Stimulated activated CD4-positive, alpha-beta T cell treated with anti-CD3 and anti-CD28 coated beads, Interleukin-1b, Interleukin-23, amount 100 ng/mL, for 48 hours (primary cell): ENCODE results near the gene C2CD4D.
"Not testable (repeated sequence)": the region's sequence is repeated elsewhere in the genome, so short reads cannot be mapped to it uniquely, and the experiment has no call there.

Experiments used
- DNase-seq: peaks from one replicate; pipeline ENCODE4 v3.0.0-alpha.2; 2020

Gene C2CD4D

DNA sequence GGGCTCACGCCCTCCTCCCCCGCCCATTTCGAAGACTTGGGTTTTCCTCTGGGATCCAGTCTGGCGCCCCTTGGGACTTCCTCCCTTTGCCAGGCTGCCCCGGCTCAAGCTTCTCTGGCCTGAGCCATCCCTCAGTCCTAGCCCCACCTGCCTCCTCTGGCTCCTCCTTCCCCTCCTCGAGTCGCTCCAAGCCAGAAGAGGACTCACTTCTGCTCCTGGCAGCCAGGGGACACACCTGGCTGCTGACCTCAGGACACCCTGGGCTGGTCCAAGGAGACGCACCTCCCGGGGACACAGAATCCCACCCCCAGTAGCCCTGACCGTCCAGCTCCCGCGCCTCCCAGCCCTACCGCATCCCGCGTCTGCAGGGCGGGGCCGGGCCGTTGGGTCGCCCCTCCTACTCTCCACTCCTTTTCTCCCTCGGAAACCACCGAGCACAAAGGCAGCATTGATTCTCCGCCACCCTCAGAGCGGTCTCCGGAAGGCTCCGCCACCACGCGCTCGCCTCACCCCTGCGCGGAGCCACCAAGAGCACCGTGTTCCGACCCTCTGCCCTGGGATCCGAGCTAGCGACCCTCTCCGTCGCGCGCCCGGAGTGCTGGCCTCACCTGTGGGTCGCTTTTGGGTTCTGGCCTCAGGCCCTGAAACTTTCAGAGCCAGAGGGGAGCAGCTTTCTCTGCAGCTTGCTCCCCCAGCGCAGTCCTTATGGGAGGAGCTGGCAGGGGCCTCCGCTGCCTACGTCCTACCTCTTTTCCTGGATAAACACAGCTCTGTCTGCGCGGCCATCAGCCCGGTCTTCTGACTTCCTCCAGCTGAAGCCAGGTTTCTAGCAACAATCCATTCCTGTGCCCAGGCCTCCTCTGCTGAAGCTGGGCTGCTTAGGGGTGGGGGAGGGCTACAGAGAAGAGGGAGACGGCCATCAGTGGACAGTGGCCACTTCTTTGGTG is at the start of gene C2CD4D:
Gene C2CD4D (minus strand): TSS at position 364 of the 947 bp plus-strand sequence. CDS start 831 bp downstream, outside the sequence.
- peak; percentile 72 for DNase-seq

GRCh38 chr1:151888972-151889570 is 49.5 kb upstream of the C2CD4D start:
- no peak for DNase-seq

DNA sequence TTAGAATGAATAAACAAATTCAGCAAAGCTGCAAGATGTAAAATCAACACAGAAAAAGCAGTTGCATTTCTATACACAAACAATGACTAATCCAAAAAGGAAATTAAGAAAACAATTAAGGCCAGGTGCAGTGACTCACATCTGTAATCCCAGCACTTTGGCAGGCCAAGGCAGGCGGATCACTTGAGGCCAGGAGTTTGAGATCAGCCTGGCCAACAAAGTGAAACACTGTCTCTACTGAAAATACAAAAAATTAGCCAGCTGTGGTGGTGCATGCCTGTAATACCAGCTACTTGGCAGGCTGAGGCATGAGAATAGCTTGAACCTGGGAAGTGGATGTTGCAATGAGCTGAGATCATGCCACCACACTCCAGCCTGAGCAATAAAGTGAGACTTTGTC is 47.4 kb upstream of the C2CD4D start:
- DNase-seq, result no peak

DNA sequence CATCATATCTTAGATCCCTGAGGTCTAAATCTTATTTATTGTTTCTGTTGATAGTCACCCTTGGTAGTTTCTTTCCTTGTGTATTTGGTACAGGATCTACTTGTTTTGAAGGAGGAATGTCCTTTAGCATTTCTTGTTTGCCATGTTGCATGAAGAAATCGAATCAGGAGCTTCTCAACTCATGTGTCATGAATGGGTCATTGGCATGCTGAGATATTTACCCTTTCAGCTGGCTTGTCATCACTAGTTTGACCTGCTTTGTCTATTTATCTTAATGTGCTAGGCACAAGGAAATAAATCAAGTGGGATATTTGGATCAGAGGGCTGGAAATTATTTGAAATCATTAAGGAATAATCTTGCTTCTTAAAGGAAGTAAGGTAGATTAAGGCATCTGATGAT is 45.9 kb upstream of the C2CD4D start:
- no peak for DNase-seq

DNA sequence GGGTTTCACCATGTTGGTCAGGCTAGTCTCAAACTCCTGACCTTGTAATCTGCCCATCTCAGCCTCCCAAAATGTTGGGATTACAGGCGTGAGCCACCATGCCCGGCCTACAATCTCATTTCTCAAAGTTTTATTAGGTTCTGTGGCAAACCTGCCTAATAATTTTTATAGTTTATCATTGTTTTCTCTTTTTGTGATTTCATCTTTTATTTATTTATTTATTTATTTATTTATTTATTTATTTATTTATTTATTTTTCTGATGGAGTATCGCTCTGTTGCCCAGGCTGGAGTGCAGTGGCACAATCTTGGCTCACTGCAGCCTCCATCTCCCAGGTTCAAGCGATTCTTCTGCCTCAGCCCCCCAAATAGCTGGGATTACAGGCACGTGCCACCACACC is 45.3 kb upstream of the C2CD4D start:
- not testable (repeated sequence) for DNase-seq

DNA sequence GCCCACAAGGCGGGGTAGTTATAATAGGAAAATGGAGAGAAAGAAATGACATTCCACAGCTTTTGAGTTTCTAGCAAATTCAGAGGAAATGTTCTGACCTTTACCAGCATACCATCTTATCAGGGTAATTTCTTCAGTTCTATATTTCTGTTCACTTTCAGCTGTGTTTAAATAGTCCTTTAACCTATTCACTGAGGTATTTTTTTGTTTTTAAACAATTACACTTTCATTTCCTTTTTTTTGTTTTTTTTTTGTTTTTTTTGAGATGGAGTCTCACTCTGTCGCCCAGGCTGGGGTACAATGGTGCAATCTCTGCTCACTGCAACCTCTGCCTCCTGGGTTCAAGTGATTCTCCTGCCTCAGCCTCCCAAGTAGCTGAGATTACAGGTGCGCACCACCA is 44.8 kb upstream of the C2CD4D start:
- not testable (repeated sequence) for DNase-seq

GRCh38 chr1:151883898-151884297 is 44.3 kb upstream of the C2CD4D start:
- DNase-seq, result not testable (repeated sequence)

DNA sequence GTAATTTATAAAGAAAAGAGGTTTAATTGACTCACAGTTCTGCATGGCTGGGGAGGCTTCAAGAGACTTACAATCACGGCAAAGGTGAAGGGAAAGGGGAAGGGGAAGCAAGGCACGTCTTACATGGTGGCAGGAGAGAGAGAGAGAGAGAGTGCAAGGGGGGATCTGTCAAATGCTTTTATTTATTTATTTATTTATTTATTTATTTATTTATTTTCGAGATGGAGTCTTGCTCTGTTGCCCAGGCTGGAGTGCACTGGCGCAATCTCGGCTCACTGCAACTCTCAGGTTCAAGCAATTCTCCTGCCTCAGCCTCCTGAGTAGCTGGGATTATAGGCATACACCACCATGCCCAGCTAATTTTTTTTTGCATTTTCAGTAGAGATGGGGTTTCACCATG is 43.3 kb upstream of the C2CD4D start:
- DNase-seq, result not testable (repeated sequence)

GRCh38 chr1:151882466-151882865 is 42.8 kb upstream of the C2CD4D start:
- DNase-seq, result no peak

DNA sequence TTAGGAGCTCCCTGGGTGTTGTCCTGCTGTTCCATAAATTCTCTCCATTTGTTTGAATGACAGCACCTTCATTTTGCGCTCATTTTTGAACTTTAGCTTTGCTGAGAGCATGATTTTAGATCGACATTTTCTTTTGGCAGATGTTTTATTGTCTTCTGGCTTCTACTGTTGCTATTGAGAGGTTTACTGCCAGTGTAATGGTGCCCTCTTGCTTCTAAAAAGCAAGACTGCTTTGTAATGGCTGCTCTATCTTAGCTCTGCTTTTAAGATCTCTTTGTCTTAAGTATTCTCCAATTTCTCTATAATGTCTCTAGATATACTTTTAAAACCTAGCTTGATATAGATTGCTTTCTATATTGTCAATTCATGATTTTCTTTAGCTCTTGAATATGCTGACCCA is 41.9 kb upstream of the C2CD4D start:
- no peak for DNase-seq

- DNase-seq, result no peak
Measured at GRCh38 chr1:151875419-151876097, 35.9 kb upstream of the C2CD4D start.

GRCh38 chr1:151872776-151873175 is 33.2 kb upstream of the C2CD4D start:
- not testable (repeated sequence) for DNase-seq

DNA sequence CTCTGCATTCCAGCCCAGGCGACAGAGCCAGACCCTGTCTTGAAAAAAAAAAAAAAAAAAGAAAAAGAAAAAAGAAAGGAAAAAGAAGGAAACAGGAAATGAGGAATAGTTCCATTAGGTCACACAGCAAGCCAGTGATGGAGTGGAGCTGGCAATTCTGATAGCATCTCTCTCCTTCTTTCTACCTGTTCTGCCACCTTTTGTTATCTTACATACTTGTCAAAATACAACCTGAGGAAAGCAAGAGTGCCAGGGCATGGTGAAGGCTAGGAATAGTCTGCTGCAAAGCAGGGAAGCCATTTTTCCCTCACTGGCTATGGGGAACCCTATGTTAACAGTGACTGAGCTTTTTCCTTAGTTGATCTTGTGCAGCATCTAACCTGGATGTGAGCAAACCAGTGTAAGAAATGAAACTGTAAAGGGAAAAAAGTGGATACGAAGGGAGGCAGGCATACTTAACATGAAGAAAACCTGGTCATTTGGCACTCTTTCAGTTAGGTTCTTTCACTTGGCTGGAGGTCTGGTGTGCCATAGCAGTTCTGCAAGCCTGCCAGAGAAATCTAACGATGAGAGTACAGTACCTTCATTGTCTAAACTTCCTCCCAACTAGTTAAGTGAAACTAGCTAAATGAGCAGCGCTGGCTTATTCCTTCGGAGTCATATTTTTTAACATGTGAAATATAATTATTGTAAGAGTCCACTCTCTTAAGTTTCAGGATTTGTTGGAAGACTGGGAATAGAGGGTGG is 31.8 kb upstream of the C2CD4D start:
- DNase-seq, result no peak

GRCh38 chr1:151868486-151868885 is 28.9 kb upstream of the C2CD4D start:
- DNase-seq, result no peak

- no peak for DNase-seq
Measured at GRCh38 chr1:151867765-151868411, 28.3 kb upstream of the C2CD4D start.

DNA sequence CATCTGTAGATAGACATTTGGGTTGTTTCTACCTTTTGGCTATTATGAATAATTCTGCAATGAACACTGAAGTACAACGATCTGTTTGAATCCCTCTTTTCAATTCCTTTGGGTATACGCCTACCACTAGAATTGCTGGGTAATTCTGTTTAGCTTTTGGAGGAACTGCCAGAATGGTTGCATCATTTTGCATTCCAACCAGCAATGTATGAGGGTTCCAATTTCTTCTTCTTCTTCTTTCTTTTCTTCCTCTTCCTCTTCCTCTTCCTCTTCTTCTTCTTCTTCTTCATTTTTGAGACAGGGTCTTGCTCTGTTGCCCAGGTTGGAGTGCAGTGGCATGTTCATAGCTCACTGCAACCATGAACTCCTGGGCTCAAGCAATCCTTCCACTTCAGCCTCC is 27.7 kb upstream of the C2CD4D start:
- DNase-seq, result no peak

DNA sequence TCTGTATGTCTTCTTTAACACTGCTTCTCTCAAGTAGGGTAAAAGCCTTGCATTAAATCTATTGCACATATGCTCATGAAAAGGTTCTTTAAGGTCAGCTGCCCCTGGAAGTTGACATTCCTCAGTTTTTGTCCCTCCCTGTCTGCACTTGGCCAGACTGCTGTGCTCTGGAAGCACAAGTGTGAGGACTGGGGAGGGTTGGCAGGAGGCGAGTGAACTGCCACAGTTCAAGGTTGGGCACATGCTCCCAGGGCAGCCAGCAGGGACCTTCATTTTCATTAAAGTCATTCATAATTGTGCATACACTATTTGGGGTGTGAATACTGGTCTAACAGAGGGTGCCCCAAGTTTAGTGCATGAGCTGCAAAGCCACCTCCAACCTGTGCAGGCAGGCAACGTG is 24.8 kb upstream of the C2CD4D start:
- DNase-seq, result no peak

GRCh38 chr1:151862604-151863003 is 23.0 kb upstream of the C2CD4D start:
- no peak for DNase-seq

- DNase-seq, result no peak
Measured at GRCh38 chr1:151860504-151861187, 21.0 kb upstream of the C2CD4D start.

- DNase-seq, result no peak
Measured at GRCh38 chr1:151859891-151860293, 20.3 kb upstream of the C2CD4D start.

DNA sequence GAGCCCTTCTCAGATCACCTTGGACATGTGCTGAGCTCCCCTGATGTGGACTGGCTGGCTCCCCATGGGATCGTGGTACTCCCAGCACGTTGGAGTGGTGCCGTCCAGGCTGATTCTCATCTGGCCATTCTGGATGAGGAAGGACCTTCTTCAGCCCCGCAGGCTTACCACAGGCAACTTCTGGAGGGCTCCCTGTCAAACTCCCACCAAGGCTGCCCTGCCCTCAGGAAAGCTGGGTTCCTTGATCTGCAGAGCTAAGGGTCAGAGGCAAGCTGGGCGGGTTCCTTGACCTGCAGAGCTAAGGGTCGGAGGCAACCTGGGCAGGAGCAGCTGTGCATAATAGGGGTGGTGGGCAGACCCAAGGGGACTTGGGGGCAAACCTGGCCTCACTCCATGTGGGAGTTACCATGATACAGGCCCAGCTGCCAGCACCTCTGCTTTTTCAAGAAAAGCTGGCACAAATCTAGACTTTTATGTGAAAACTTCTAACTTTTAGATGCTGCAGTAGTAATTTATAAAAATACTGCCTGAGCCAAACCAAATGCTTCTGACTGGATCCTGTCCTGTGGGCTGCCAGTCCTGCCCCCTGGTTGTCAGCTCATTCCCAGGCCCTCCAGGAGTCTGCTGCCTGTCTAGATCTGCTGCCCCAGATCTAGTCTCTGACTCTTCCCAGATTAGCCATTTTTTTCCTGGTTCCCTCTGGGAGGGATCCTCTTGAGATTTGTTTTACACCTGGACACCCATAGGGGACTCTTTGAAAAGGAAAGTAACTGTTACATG is 19.5 kb upstream of the C2CD4D start:
- DNase-seq, result no peak
